HepG2 (cell line): ENCODE results near the gene CABLES1. TPM values are rescaled to one million over a fixed set of nuclear protein-coding genes. Genes with fewer than 3 reads are reported as not detected.
A peak's percentile ranks its signal among the peaks of the same experiment; 100 is the strongest.

Source experiments
- CERS6 ChIP-seq: sonication (generic); formaldehyde crosslinking; IDR thresholded peaks from 2 replicates; pipeline ENCODE4 v1.5.0; 2020; ENCODE audit warnings: missing genetic modification reagents
- FOXK2 ChIP-seq: fragments of 450-650 bp; IDR thresholded peaks from 2 replicates; pipeline ENCODE4 v1.6.1; 2016
- GTF3A ChIP-seq: sonication (generic); formaldehyde crosslinking; conservative IDR thresholded peaks from 2 replicates; pipeline ENCODE4 v1.4.0; 2020; ENCODE audit warnings: mild to moderate bottlenecking, missing genetic modification reagents
- HDAC6 ChIP-seq: fragments of 200-600 bp; sonication (generic); IDR thresholded peaks from 2 replicates; pipeline ENCODE4 v1.7.0; 2017; ENCODE audit warnings: mild to moderate bottlenecking, antibody characterized with exemption, low read length, low read depth
- HNF4A ChIP-seq: sonication (generic); formaldehyde crosslinking; IDR thresholded peaks from 2 replicates; pipeline ENCODE4 v1.4.0; 2020; ENCODE audit warnings: missing genetic modification reagents
- MBNL3 ChIP-seq: fragments of 250-450 bp; sonication (Bioruptor Pico); conservative IDR thresholded peaks from 2 replicates; pipeline ENCODE4 v1.8.0; 2022; ENCODE audit warnings: mild to moderate bottlenecking, inconsistent platforms
- NFKB2 ChIP-seq: sonication (generic); formaldehyde crosslinking; IDR thresholded peaks from 2 replicates; pipeline ENCODE4 v1.4.0; 2020; ENCODE audit warnings: missing genetic modification reagents, borderline replicate concordance
- PTBP1 ChIP-seq: fragments of 200-400 bp; formaldehyde crosslinking; IDR thresholded peaks from 2 replicates; pipeline ENCODE4 v1.6.1; 2018; ENCODE audit warnings: low read length, low read depth; ENCODE audit not compliant: poor library complexity, severe bottlenecking
- SAFB2 ChIP-seq: sonication (generic); formaldehyde crosslinking; IDR thresholded peaks from 2 replicates; pipeline ENCODE4 v1.5.1; 2020; ENCODE audit warnings: missing genetic modification reagents, low read depth, mild to moderate bottlenecking, borderline replicate concordance
- SMARCE1 ChIP-seq: fragments of 450-650 bp; IDR thresholded peaks from 2 replicates; pipeline ENCODE4 v1.6.1; 2017; ENCODE audit warnings: borderline replicate concordance
- TCF7 ChIP-seq: sonication (generic); IDR thresholded peaks from 2 replicates; pipeline ENCODE4 v1.6.1; 2016; ENCODE audit warnings: antibody characterized with exemption, low read depth
- WIZ ChIP-seq: sonication (generic); formaldehyde crosslinking; IDR thresholded peaks from 2 replicates; pipeline ENCODE4 v1.5.1; 2020; ENCODE audit warnings: mild to moderate bottlenecking, missing genetic modification reagents
- ZBTB7A ChIP-seq: sonication (generic); formaldehyde crosslinking; IDR thresholded peaks from 2 replicates; pipeline ENCODE4 v1.8.0; 2022; ENCODE audit warnings: mild to moderate bottlenecking, missing genetic modification reagents
- ZFY ChIP-seq: sonication (generic); formaldehyde crosslinking; IDR thresholded peaks from 2 replicates; pipeline ENCODE4 v1.4.0; 2020; ENCODE audit warnings: missing genetic modification reagents
- ZNF138 ChIP-seq: sonication (generic); formaldehyde crosslinking; IDR thresholded peaks from 2 replicates; pipeline ENCODE4 v1.5.0; 2020; ENCODE audit warnings: mild to moderate bottlenecking, low read depth, missing genetic modification reagents
- ZNF430 ChIP-seq: sonication (generic); formaldehyde crosslinking; IDR thresholded peaks from 2 replicates; pipeline ENCODE4 v1.9.0; 2021; ENCODE audit warnings: mild to moderate bottlenecking, missing genetic modification reagents
- ZNF484 ChIP-seq: sonication (generic); formaldehyde crosslinking; IDR thresholded peaks from 2 replicates; pipeline ENCODE4 v1.5.1; 2020; ENCODE audit warnings: mild to moderate bottlenecking, low read depth, missing genetic modification reagents, borderline replicate concordance
- ZNF709 ChIP-seq: sonication (generic); formaldehyde crosslinking; IDR thresholded peaks from 2 replicates; pipeline ENCODE4 v1.5.0; 2020; ENCODE audit warnings: mild to moderate bottlenecking, missing genetic modification reagents
- ZNF800 ChIP-seq: sonication (generic); formaldehyde crosslinking; IDR thresholded peaks from 2 replicates; pipeline ENCODE4 v1.4.0; 2020; ENCODE audit warnings: missing genetic modification reagents
- polyA plus RNA-seq, 8 experiments: library from polyadenylated mRNA; depleted of rRNA in 3 of 8; stranded (reverse) in 7 of 8; unstranded in 1 of 8; fragments of >200 nt; fragmentation: Illumina TruSeq in 4 of 8; extraction: Trizol in 4 of 8; gene quantifications; 2 replicates each; pipeline versions ENCODE4 v1.2.1 to v1.2.3, GENCODE V29; 2011 to 2016; ENCODE audit warnings: low read depth in 4 of 8, missing spikeins in 1 of 8, mixed read lengths in 1 of 8; ENCODE audit not compliant: insufficient read depth in 1 of 8
- total RNA-seq, 5 experiments: library from RNA; depleted of rRNA; stranded (reverse); fragments of >200 nt; fragmentation: Illumina TruSeq; extraction: Trizol; gene quantifications; 2 replicates each; pipeline ENCODE4 v1.2.3, GENCODE V29; 2016; ENCODE audit warnings: low read depth in 1 of 5
- TF ChIP-seq, protein P1 (sequence below): sonication (generic); formaldehyde crosslinking; IDR thresholded peaks from 2 replicates; pipeline ENCODE4 v1.5.0; 2020; ENCODE audit warnings: mild to moderate bottlenecking, missing genetic modification reagents
- TF ChIP-seq, protein P2 (sequence below): sonication (generic); formaldehyde crosslinking; IDR thresholded peaks from 2 replicates; pipeline ENCODE4 v1.4.0; 2020; ENCODE audit warnings: missing genetic modification reagents

The CABLES1 gene
- total and polyA plus RNA-seq, 2 of the 13 experiments (the other 11 are each of a cell fraction or from before 2014, with no cell fraction given): 14.7 to 25.8 TPM

DNA sequence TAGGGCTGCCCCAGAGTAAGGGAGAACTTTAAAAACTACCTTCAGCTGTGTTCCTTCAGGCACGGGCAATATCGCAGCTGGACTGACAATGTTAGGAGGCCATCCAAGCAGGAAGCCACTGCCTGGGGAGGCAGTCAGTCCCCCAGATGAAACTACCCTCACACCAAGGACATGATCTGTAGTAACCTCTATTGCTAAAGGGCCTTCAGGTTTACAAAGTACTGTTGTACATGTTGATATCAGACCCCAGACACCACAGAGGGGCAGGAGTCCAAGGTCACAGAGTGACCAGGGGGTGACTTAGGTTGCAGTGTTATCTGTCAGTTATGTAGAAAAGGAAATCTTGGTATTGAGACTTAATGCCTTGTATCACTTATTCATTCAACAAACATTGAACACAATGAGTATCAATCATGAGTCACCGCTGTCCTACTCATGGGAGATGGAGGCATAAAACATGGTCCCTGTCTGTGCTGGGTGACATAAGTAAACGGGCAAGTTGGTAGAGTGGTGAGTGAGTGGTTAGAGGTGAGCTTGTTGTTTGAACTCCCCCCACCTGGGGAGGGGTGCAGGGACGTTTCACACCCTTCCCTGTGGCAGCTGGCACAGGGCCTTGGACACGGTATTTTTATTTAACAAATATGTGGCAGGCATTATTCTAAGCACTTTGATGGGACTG lies 7.1 kb downstream of the CABLES1 start (continued):
- TF ChIP-seq ZNF430 (CRISPR knock-in tag) (no peak), WIZ (CRISPR knock-in tag) (no peak), SAFB2 (CRISPR knock-in tag) (no peak), TCF7 (no peak), ZNF800 (CRISPR knock-in tag) (no peak), MBNL3 (CRISPR knock-in tag) (no peak), NFKB2 (CRISPR knock-in tag) (no peak), GTF3A (CRISPR knock-in tag) (no peak), ZBTB7A (CRISPR knock-in tag) (no peak), ZFY (no peak), FOXK2 (peak; percentile 60; the same call in 1 of the 2 replicates), SMARCE1 (no peak), ZNF138 (0 out of 2 replicates have a peak, but pooled peaks have one; percentile 33), ZNF484 (CRISPR knock-in tag) (no peak), HNF4A (peak; percentile 96), HDAC6 (no peak), CERS6 (CRISPR knock-in tag) (no peak), PTBP1 (no peak), ZNF709 (CRISPR knock-in tag) (no peak)
- TF ChIP-seq, protein P1, sequence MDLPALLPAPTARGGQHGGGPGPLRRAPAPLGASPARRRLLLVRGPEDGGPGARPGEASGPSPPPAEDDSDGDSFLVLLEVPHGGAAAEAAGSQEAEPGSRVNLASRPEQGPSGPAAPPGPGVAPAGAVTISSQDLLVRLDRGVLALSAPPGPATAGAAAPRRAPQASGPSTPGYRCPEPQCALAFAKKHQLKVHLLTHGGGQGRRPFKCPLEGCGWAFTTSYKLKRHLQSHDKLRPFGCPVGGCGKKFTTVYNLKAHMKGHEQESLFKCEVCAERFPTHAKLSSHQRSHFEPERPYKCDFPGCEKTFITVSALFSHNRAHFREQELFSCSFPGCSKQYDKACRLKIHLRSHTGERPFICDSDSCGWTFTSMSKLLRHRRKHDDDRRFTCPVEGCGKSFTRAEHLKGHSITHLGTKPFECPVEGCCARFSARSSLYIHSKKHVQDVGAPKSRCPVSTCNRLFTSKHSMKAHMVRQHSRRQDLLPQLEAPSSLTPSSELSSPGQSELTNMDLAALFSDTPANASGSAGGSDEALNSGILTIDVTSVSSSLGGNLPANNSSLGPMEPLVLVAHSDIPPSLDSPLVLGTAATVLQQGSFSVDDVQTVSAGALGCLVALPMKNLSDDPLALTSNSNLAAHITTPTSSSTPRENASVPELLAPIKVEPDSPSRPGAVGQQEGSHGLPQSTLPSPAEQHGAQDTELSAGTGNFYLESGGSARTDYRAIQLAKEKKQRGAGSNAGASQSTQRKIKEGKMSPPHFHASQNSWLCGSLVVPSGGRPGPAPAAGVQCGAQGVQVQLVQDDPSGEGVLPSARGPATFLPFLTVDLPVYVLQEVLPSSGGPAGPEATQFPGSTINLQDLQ: no peak
- TF ChIP-seq, protein P2, sequence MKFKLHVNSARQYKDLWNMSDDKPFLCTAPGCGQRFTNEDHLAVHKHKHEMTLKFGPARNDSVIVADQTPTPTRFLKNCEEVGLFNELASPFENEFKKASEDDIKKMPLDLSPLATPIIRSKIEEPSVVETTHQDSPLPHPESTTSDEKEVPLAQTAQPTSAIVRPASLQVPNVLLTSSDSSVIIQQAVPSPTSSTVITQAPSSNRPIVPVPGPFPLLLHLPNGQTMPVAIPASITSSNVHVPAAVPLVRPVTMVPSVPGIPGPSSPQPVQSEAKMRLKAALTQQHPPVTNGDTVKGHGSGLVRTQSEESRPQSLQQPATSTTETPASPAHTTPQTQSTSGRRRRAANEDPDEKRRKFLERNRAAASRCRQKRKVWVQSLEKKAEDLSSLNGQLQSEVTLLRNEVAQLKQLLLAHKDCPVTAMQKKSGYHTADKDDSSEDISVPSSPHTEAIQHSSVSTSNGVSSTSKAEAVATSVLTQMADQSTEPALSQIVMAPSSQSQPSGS (CRISPR knock-in tag): peak; percentile 55; the same call in 1 of the 2 replicates
